CD4-positive, alpha-beta T cell (primary cell): ENCODE results near the gene GALNTL6. TPM values are rescaled to one million over a fixed set of nuclear protein-coding genes. Genes with fewer than 3 reads are reported as not detected.
A peak's percentile ranks its signal among the peaks of the same experiment; 100 is the strongest.

Experiments used
- ATAC-seq: fragments of 200-7000 bp; cut with Tn5 transposase; one replicate; pipeline ENCODE4 v1.10.0; 2022; ENCODE audit warnings: mild to moderate bottlenecking; ENCODE audit not compliant: poor library complexity
- CTCF ChIA-PET: fragments of 350-600 bp; sonication (Branson Sonifier 250); formaldehyde crosslinking; loops from one replicate; lab custom pipeline; 2021; ENCODE audit warnings: antibody characterized with exemption, inconsistent platforms; lab: Charles Lee
- POLR2A ChIA-PET: fragments of 350-600 bp; sonication (Branson Sonifier 250); formaldehyde crosslinking; loops from one replicate; lab custom pipeline; 2021; ENCODE audit warnings: antibody characterized with exemption, inconsistent platforms; lab: Charles Lee
- DNase-seq, 14 experiments: peaks; one replicate each; pipeline ENCODE4 v3.0.0-alpha.2; 2013 to 2020; ENCODE audit warnings: mixed read lengths in 2 of 14
- H3K27ac ChIP-seq, 2 donors: one replicate each; pipeline versions ENCODE4 v1.5.1 to v1.7.0; 2013; ENCODE audit warnings: low read length in 2 of 2, low read depth in 1 of 2, mild to moderate bottlenecking in 1 of 2
- H3K27me3 ChIP-seq, 2 experiments: 1 replicate in 1 of 2; 2 replicates in 1 of 2; pipeline versions ENCODE4 v1.6.1 to v1.7.0; 2013; ENCODE audit warnings: low read length in 2 of 2, control low read depth in 1 of 2, mild to moderate bottlenecking in 1 of 2, moderate library complexity in 1 of 2; ENCODE audit not compliant: insufficient read depth in 2 of 2, control insufficient read depth in 1 of 2
- H3K36me3 ChIP-seq: one replicate; pipeline ENCODE4 v1.6.1; 2013; ENCODE audit warnings: low read length, control low read depth; ENCODE audit not compliant: insufficient read depth
- H3K4me1 ChIP-seq: one replicate; pipeline ENCODE4 v1.6.1; 2013; ENCODE audit warnings: low read length, control low read depth; ENCODE audit not compliant: insufficient read depth
- H3K4me3 ChIP-seq: one replicate; pipeline ENCODE4 v1.5.1; 2013; ENCODE audit warnings: mild to moderate bottlenecking, low read length, moderate library complexity
- H3K9me3 ChIP-seq, 2 experiments: 1 replicate in 1 of 2; 2 replicates in 1 of 2; pipeline versions ENCODE4 v1.6.1 to v1.7.0; 2013; ENCODE audit warnings: low read length in 2 of 2, mild to moderate bottlenecking in 2 of 2, control low read depth in 1 of 2, moderate library complexity in 1 of 2; ENCODE audit not compliant: control insufficient read depth in 1 of 2, insufficient read depth in 1 of 2
- H3K27ac Mint-ChIP-seq: one replicate; pipeline ENCODE4 v1.8.0; 2020; ENCODE audit warnings: mixed read lengths
- H3K27me3 Mint-ChIP-seq: one replicate; pipeline ENCODE4 v1.8.0; 2021; ENCODE audit warnings: mixed read lengths
- H3K36me3 Mint-ChIP-seq: one replicate; pipeline ENCODE4 v1.8.0; 2021; ENCODE audit warnings: low read depth, mixed read lengths
- H3K4me1 Mint-ChIP-seq: one replicate; pipeline ENCODE4 v1.8.0; 2021; ENCODE audit warnings: low read depth, mixed read lengths
- H3K4me3 Mint-ChIP-seq: one replicate; pipeline ENCODE4 v1.8.0; 2020; ENCODE audit warnings: mild to moderate bottlenecking, mixed read lengths
- H3K9me3 Mint-ChIP-seq: one replicate; pipeline ENCODE4 v1.8.0; 2020; ENCODE audit warnings: mixed read lengths
- CTCF ChIP-seq: fragments of 200-600 bp; IDR thresholded peaks from one replicate; pipeline ENCODE4 v1.8.0; 2022; ENCODE audit warnings: antibody characterized with exemption, mild to moderate bottlenecking
- intact Hi-C, 2 experiments: fragments of 100-400 bp; cut with DNase I in 1 of 2; cut with micrococcal nuclease in 1 of 2; formaldehyde crosslinking; loops; one replicate each; pipeline versions ENCODE4 v1.15.1 to v1.9.0; 2023 to 2025; cut with DNase I, micrococcal nuclease
- total RNA-seq, 174 experiments: library from RNA in 2 of 174; stranded (reverse) in 2 of 174; gene quantifications; one replicate each; pipeline ENCODE4 v1.2.3 and lab custom pipeline; 2021 to 2026

Gene GALNTL6
- total RNA-seq, 2 experiments from 2014 or later = not detected

- ChIA-PET POLR2A (no interaction called here), CTCF (no interaction called here)
- Mint-ChIP-seq H3K9me3 (peaks cover 4% of the 10 kb centered on the region), H3K4me3 (no peak overlapping the region), H3K36me3 (no peaks in the 10 kb centered on the region), H3K4me1 (no peaks in the 10 kb centered on the region), H3K27ac (no peak overlapping the region), H3K27me3 (no peaks in the 10 kb centered on the region)
- Histone ChIP-seq H3K9me3 (no peaks in the 10 kb centered on the region), H3K27ac (no peak overlapping the region), H3K4me1 (no peaks in the 10 kb centered on the region), H3K27me3 (no peaks in the 10 kb centered on the region), H3K4me3 (no peak overlapping the region), H3K36me3 (no peaks in the 10 kb centered on the region)
- intact Hi-C loops = no loop called here
- ATAC-seq (no peak), DNase-seq (peak in 2 of 14 experiments; percentile 0 to 10)
- TF ChIP-seq CTCF = no peak
Measured at GRCh38 chr4:172573899-172574298, 760.7 kb downstream of the GALNTL6 start.

- Mint-ChIP-seq H3K27me3 (no peaks in the 10 kb centered on the region), H3K27ac (no peak overlapping the region), H3K4me1 (no peaks in the 10 kb centered on the region), H3K4me3 (no peak overlapping the region), H3K9me3 (peaks cover 3% of the 10 kb centered on the region), H3K36me3 (no peaks in the 10 kb centered on the region)
- Histone ChIP-seq H3K36me3 (no peaks in the 10 kb centered on the region), H3K27me3 (no peaks in the 10 kb centered on the region), H3K27ac (no peak overlapping the region), H3K9me3 (no peaks in the 10 kb centered on the region), H3K4me3 (no peak overlapping the region), H3K4me1 (no peaks in the 10 kb centered on the region)
- no peak for TF ChIP-seq CTCF
- ChIA-PET CTCF (no interaction called here), POLR2A (no interaction called here)
- ATAC-seq (no peak), DNase-seq (no peak)
- intact Hi-C loops = no loop called here
Measured at GRCh38 chr4:172578712-172579111, 765.5 kb downstream of the GALNTL6 start.

- Mint-ChIP-seq H3K9me3 (peaks cover 6% of the 10 kb centered on the region), H3K4me1 (no peaks in the 10 kb centered on the region), H3K4me3 (no peak overlapping the region), H3K27me3 (no peaks in the 10 kb centered on the region), H3K36me3 (no peaks in the 10 kb centered on the region), H3K27ac (no peak overlapping the region)
- Histone ChIP-seq H3K27me3 (no peaks in the 10 kb centered on the region), H3K4me3 (no peak overlapping the region), H3K4me1 (no peaks in the 10 kb centered on the region), H3K9me3 (no peaks in the 10 kb centered on the region), H3K36me3 (no peaks in the 10 kb centered on the region), H3K27ac (no peak overlapping the region)
- no peak for DNase-seq
- intact Hi-C loops = no loop called here
- TF ChIP-seq CTCF = no peak
- POLR2A ChIA-PET = no interaction called here
- CTCF ChIA-PET = no interaction called here
- no peak for ATAC-seq
Measured at GRCh38 chr4:172584816-172585215, 771.6 kb downstream of the GALNTL6 start.
